Measurements from ENCODE around the gene HCFC1R1. TPM values are rescaled to one million over a fixed set of nuclear protein-coding genes. Genes with fewer than 3 reads are reported as not detected.
A peak's percentile ranks its signal among the peaks of the same experiment; 100 is the strongest.

Gene HCFC1R1
- total and polyA plus RNA-seq, 2 of the 8 experiments (the other 6 are each of a cell fraction or from before 2014, with no cell fraction given) = 72.7 to 138 TPM

DNA sequence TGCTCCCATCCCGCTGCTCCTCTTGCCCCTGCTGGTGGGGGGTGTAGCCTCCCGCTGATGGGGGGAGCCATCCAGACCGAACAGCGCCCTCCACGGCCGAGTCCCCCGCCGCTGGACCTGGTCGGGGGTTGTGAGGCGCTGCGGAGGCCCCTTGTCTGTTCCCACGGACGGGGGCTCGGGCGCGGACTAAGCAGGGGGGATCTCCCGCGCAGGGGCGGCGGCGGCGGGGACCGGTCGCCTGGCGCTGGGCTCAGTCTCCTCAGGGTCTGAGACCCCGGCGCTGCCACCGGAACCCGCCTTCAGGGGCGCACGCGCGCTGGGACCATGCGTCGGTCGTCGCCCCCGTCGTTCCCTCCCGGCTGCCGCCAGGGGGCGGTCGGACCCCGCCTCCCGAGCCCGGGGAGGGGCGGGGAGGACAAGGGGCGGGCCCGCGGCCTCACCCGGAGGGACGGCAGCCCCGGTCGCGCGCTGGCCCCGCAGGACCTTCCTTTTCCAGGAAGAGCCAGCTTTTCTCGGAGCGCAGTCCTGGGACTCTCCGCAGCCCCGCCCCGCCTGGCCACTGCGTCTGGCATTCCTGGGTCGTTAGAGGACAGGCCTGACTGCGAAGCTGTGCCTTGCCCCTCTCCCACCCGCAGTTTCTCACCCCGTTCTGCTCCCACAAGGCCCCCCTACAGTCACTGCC is 35.4 kb upstream of the HCFC1R1 start (continued):
- TF ChIP-seq, protein P1, sequence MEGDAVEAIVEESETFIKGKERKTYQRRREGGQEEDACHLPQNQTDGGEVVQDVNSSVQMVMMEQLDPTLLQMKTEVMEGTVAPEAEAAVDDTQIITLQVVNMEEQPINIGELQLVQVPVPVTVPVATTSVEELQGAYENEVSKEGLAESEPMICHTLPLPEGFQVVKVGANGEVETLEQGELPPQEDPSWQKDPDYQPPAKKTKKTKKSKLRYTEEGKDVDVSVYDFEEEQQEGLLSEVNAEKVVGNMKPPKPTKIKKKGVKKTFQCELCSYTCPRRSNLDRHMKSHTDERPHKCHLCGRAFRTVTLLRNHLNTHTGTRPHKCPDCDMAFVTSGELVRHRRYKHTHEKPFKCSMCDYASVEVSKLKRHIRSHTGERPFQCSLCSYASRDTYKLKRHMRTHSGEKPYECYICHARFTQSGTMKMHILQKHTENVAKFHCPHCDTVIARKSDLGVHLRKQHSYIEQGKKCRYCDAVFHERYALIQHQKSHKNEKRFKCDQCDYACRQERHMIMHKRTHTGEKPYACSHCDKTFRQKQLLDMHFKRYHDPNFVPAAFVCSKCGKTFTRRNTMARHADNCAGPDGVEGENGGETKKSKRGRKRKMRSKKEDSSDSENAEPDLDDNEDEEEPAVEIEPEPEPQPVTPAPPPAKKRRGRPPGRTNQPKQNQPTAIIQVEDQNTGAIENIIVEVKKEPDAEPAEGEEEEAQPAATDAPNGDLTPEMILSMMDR (IDR thresholded peaks at IDR 0.05; ENCODE audit: control extremely low read depth in 1 of 3, insufficient read depth in 1 of 3, low read depth in 1 of 3, low read length in 3 of 3) = peak; percentile 79 to 99 (median 88)
- TF ChIP-seq KDM5A (IDR thresholded peaks at IDR 0.05; ENCODE audit: low read length) (no peak), E2F6 (IDR thresholded peaks at IDR 0.05) (0 out of 2 replicates have a peak, but pooled peaks have one; percentile 38), NRF1 (IDR thresholded peaks at IDR 0.05; ENCODE audit: low read depth, low read length) (peak; percentile 39), MAX (IDR thresholded peaks at IDR 0.05) (peak; percentile 83), POLR2AphosphoS5 (IDR thresholded peaks at IDR 0.05; ENCODE audit: low read depth, low read length) (no peak), SRF (IDR thresholded peaks at IDR 0.05; ENCODE audit: low read depth, low read length) (0 out of 2 replicates have a peak, but pooled peaks have one; percentile 38), POLR2A (IDR thresholded peaks at IDR 0.05; ENCODE audit: control extremely low read depth in 1 of 2, low read depth in 2 of 2, low read length in 2 of 2) (peak in 1 of 2 experiments; percentile 39; a peak in 1 of 3 replicates)

Measured in H1 (cell line).